ENCODE measurements around the gene ACTMAP. TPM values are rescaled to one million over a fixed set of nuclear protein-coding genes. Genes with fewer than 3 reads are reported as not detected.

The ACTMAP gene
- total and polyA plus RNA-seq, 2 of the 13 experiments (the other 11 are each of a cell fraction or from before 2014, with no cell fraction given): 2.2 to 7.9 TPM

GRCh38 chr19:40754611-40755247 lies 4.5 kb upstream of the ACTMAP start (continued):
- TF ChIP-seq FOXP4 (CRISPR knock-in tag; IDR thresholded peaks at IDR 0.05): peak; percentile 19; the same call in 1 of the 2 replicates
- TF ChIP-seq NFIB (CRISPR knock-in tag; IDR thresholded peaks at IDR 0.05; ENCODE audit: borderline replicate concordance): no peak
- no peak for TF ChIP-seq ZNF720 (CRISPR knock-in tag; IDR thresholded peaks at IDR 0.05)
- peak; percentile 43; the same call in 1 of the 2 replicates for TF ChIP-seq ARID4A (CRISPR knock-in tag; IDR thresholded peaks at IDR 0.05; ENCODE audit: borderline replicate concordance)
- no peak for TF ChIP-seq FOXK2 (IDR thresholded peaks at IDR 0.05)
- peak; percentile 32; the same call in 1 of the 2 replicates for TF ChIP-seq ZNF281 (CRISPR knock-in tag; IDR thresholded peaks at IDR 0.05; ENCODE audit: borderline replicate concordance)
- TF ChIP-seq MED1 (CRISPR knock-in tag; IDR thresholded peaks at IDR 0.05): peak; percentile 27; the same call in 1 of the 2 replicates
- TF ChIP-seq TEAD2 (CRISPR knock-in tag; IDR thresholded peaks at IDR 0.05): no peak
- 0 out of 2 replicates have a peak, but pooled peaks have one; percentile 44 for TF ChIP-seq ZNF503 (CRISPR knock-in tag; IDR thresholded peaks at IDR 0.05)
- TF ChIP-seq KAT7 (CRISPR knock-in tag; IDR thresholded peaks at IDR 0.05; ENCODE audit: borderline replicate concordance): peak; percentile 51; the same call in 1 of the 2 replicates
- 0 out of 2 replicates have a peak, but pooled peaks have one; percentile 39 for TF ChIP-seq HINFP (CRISPR knock-in tag; IDR thresholded peaks at IDR 0.05; ENCODE audit: low read depth)
- TF ChIP-seq EP300 (IDR thresholded peaks at IDR 0.05; ENCODE audit: low read depth in 2 of 2, low read length in 2 of 2): peak in 1 of 2 experiments; percentile 8; a peak in 1 of 4 replicates
- no peak for TF ChIP-seq EP300 (CRISPR knock-in tag; IDR thresholded peaks at IDR 0.05; ENCODE audit: borderline replicate concordance)
- peak; percentile 31; the same call in 1 of the 2 replicates for TF ChIP-seq MYC (CRISPR knock-in tag; IDR thresholded peaks at IDR 0.05; ENCODE audit: borderline replicate concordance)
- TF ChIP-seq ZNF775 (CRISPR knock-in tag; IDR thresholded peaks at IDR 0.05; ENCODE audit: borderline replicate concordance): no peak
- 0 out of 2 replicates have a peak, but pooled peaks have one; percentile 17 for TF ChIP-seq RARA (CRISPR knock-in tag; IDR thresholded peaks at IDR 0.05)
